ENCODE results near the gene SCGN.

GRCh38 chr6:25710287-25710686, 58.3 kb downstream of the SCGN start:
- TF ChIP-seq POLR2A (IDR thresholded peaks at IDR 0.05; ENCODE audit: low read depth, low read length) (no peak), POLR2AphosphoS5 (IDR thresholded peaks at IDR 0.05; ENCODE audit: low read depth, low read length) (no peak), TAF1 (IDR thresholded peaks at IDR 0.05; ENCODE audit: borderline replicate concordance, low read depth, low read length) (no peak)

Measured in GM12892 (cell line).